Right lobe of liver (tissue), 6 donors: Measurements from ENCODE around the gene EDEM3. TPM values are rescaled to one million over a fixed set of nuclear protein-coding genes. Genes with fewer than 3 reads are reported as not detected.
A peak's percentile ranks its signal among the peaks of the same experiment; 100 is the strongest.

Source experiments
- ATAC-seq, 4 donors: fragments of 200-7000 bp; cut with Tn5 transposase; one replicate each; pipeline ENCODE4 v1.9.1; 2020; ENCODE audit warnings: mild to moderate bottlenecking in 4 of 4, moderate library complexity in 4 of 4
- DNase-seq, 3 donors: peaks; one replicate each; pipeline ENCODE4 v3.0.0-alpha.2; 2020
- H3K27ac ChIP-seq, 3 donors: fragments of 200-600 bp; one replicate each; pipeline ENCODE4 v1.8.0; 2022
- H3K27me3 ChIP-seq, 2 donors: fragments of 200-600 bp; one replicate each; pipeline ENCODE4 v1.8.0; 2022
- H3K36me3 ChIP-seq, 4 donors: fragments of 200-600 bp; sonication (generic) in 1 of 4; one replicate each; pipeline versions ENCODE4 v1.5.1 to v1.8.0; 2017 to 2022; ENCODE audit warnings: control low read depth in 1 of 4
- H3K4me1 ChIP-seq, 4 donors: fragments of 200-600 bp; sonication (generic) in 1 of 4; one replicate each; pipeline versions ENCODE4 v1.5.1 to v1.8.0; 2017 to 2022; ENCODE audit warnings: control low read depth in 1 of 4
- H3K4me3 ChIP-seq, 3 donors: fragments of 200-600 bp; one replicate each; pipeline ENCODE4 v1.8.0; 2022
- H3K9me3 ChIP-seq, 4 donors: fragments of 200-600 bp; sonication (generic) in 1 of 4; one replicate each; pipeline versions ENCODE4 v1.5.1 to v1.8.0; 2017 to 2022; ENCODE audit warnings: control low read depth in 1 of 4
- POLR2A ChIP-seq: fragments of 450-650 bp; IDR thresholded peaks from one replicate; pipeline ENCODE4 v1.6.1; 2017; ENCODE audit warnings: antibody characterized with exemption, mild to moderate bottlenecking
- WGBS: methylation state at CpG from one replicate; pipeline ENCODE4 v1.1.6; 2018; ENCODE audit warnings: low coverage, low lambda C conversion rate; ENCODE audit not compliant: insufficient coverage; ENCODE audit errors: missing lambda C conversion rate; 5-methylcytosine and 5-hydroxymethylcytosine counted together
- intact Hi-C, 2 donors: fragments of 100-400 bp; cut with DNase I; formaldehyde crosslinking; loops; one replicate each; pipeline versions ENCODE4 v1.11.2 to v1.14.1; 2022
- total RNA-seq, 6 experiments: library from RNA; depleted of rRNA in 2 of 6; stranded (reverse); fragments of >200 nt in 2 of 6; fragmentation: NEBNext Ultra II Directional in 3 of 6; extraction: Animal tissue kit (Norgen Biotek cat#: 25700) in 3 of 6; gene quantifications; one replicate each; pipeline versions ENCODE4 v1.1.0 to v1.2.4, GENCODE V29; 2016 to 2023
- TF ChIP-seq, protein P1 (sequence below), 4 donors: fragments of 200-600 bp in 3 of 4; fragments of 450-650 bp in 1 of 4; IDR thresholded peaks; one replicate each; pipeline versions ENCODE4 v1.5.1 to v1.8.0; 2016 to 2022; ENCODE audit warnings: antibody characterized with exemption in 4 of 4, mild to moderate bottlenecking in 2 of 4
- donor health status: DM: no; HTN: yes; CAD: no.
- donor health status: DM: no; HTN: no; CAD: no.
- donor health status: DM: no; HTN: no; CAD: no.
- donor health status: DM: no; HTN: yes; CAD: no.
- donor health status: DM: no; HTN: yes; CAD: no.

Gene EDEM3
- total RNA-seq, 6 experiments from 2014 or later = 18.5 to 36.4 (median 31.0) TPM

DNA sequence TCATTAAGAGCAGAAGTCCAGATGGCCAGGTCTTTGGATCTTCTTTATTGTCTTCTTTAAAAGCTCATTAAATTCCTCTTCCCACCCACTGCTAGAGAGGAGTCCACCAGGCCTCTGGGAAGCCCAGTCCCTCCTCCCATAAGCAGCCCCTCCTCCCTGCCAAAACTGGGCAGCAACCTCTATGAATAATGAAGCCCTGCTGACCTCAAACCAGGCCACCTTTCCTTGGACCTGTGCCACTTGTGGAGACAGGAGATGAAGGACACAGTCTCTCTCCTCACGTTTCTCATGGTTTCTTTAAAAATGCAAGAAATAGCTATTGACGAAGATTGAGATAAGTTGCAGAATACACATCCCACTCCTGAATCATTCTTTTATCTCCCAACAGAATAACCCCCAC lies 112.8 kb downstream of the EDEM3 start:
- no peak for TF ChIP-seq POLR2A
- TF ChIP-seq, protein P1, sequence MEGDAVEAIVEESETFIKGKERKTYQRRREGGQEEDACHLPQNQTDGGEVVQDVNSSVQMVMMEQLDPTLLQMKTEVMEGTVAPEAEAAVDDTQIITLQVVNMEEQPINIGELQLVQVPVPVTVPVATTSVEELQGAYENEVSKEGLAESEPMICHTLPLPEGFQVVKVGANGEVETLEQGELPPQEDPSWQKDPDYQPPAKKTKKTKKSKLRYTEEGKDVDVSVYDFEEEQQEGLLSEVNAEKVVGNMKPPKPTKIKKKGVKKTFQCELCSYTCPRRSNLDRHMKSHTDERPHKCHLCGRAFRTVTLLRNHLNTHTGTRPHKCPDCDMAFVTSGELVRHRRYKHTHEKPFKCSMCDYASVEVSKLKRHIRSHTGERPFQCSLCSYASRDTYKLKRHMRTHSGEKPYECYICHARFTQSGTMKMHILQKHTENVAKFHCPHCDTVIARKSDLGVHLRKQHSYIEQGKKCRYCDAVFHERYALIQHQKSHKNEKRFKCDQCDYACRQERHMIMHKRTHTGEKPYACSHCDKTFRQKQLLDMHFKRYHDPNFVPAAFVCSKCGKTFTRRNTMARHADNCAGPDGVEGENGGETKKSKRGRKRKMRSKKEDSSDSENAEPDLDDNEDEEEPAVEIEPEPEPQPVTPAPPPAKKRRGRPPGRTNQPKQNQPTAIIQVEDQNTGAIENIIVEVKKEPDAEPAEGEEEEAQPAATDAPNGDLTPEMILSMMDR (IDR thresholded peaks at IDR 0.05) = no peak
- no peaks in the 10 kb centered on the region for H3K9me3 ChIP-seq
- H3K27ac ChIP-seq = no peak overlapping the region
- intact Hi-C loops = no loop called here
- peak in 2 of 3 donors; percentile 36 to 69 for DNase-seq
- peak; percentile 23 to 69 (median 46) for ATAC-seq
- 45% methylated on average over 2 of the region's 2 CpGs for WGBS
- H3K36me3 ChIP-seq = no peaks in the 10 kb centered on the region
- H3K4me3 ChIP-seq = no peak overlapping the region
- peaks cover 0 to 5% (median 0%) of the 10 kb centered on the region in 4 donors for H3K4me1 ChIP-seq
- H3K27me3 ChIP-seq = no peaks in the 10 kb centered on the region

DNA sequence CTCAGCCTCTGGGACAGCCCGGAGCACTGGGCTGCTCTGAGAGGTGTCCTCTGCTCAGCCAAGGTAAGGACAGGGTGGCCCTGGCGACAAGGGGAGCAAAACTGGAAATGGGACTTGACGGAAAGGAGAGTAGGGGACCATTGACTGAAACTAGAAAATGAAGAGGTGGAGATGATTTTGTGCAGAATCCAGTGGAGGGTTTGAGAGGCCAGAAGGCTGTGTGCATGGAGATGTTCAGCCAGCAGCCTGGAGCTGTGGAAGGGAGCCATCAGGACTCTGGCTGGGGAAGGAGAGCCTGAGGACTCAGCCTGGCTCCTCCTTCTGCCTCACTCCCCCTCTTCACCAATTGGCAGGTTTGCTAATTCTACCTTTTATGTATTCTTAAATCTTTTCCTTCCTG lies 114.2 kb downstream of the EDEM3 start:
- intact Hi-C loops = no loop called here

More for the DNA sequence above, 114.2 kb downstream of the EDEM3 start:
- 100% methylated on average over 2 of the region's 3 CpGs for WGBS
- Histone ChIP-seq H3K9me3 (no peaks in the 10 kb centered on the region), H3K27me3 (no peaks in the 10 kb centered on the region), H3K36me3 (no peaks in the 10 kb centered on the region), H3K4me1 (peaks cover 0 to 5% (median 0%) of the 10 kb centered on the region in 4 donors), H3K27ac (no peak overlapping the region), H3K4me3 (no peak overlapping the region)
- DNase-seq (no peak), ATAC-seq (peak in 1 of 4 donors; percentile 28)
- no peak for TF ChIP-seq POLR2A
- TF ChIP-seq, protein P1 (IDR thresholded peaks at IDR 0.05) = no peak

Other genes starting within 250 kb of the EDEM3 start
- gene NIBAN1, start 219.7 kb upstream of the EDEM3 start, total RNA-seq = 1 to 10 TPM in 5 of 6 experiments, under 1 TPM in 1; 0.68 to 4.6 (median 1.9) TPM